ENCODE data around the gene NECTIN2.
A peak's percentile ranks its signal among the peaks of the same experiment; 100 is the strongest.
"Not testable (repeated sequence)": the region's sequence is repeated elsewhere in the genome, so short reads cannot be mapped to it uniquely, and the experiment has no call there.

The NECTIN2 gene

GRCh38 chr19:44884566-44884965, 38.5 kb downstream of the NECTIN2 start:
- no peak for DNase-seq (ENCODE audit: low spot score)

- no peak for DNase-seq (ENCODE audit: low spot score)
Observed at GRCh38 chr19:44886141-44886540, 40.0 kb downstream of the NECTIN2 start.

GRCh38 chr19:44887648-44888047, 41.6 kb downstream of the NECTIN2 start:
- DNase-seq (ENCODE audit: low spot score), result no peak

GRCh38 chr19:44888335-44888734, 42.2 kb downstream of the NECTIN2 start:
- not testable (repeated sequence) for DNase-seq (ENCODE audit: low spot score)

GRCh38 chr19:44889830-44890365, 43.8 kb downstream of the NECTIN2 start:
- no peak for DNase-seq (ENCODE audit: low spot score)

GRCh38 chr19:44890366-44891015, 44.4 kb downstream of the NECTIN2 start:
- peak; percentile 100 for DNase-seq (ENCODE audit: low spot score)

GRCh38 chr19:44891016-44891882, 45.2 kb downstream of the NECTIN2 start, which contains the start of gene TOMM40:
Gene TOMM40 (plus strand): TSS chr19:44891254. CDS start chr19:44891416, 162 bp downstream.
- DNase-seq (ENCODE audit: low spot score), result no peak

GRCh38 chr19:44892932-44893331, 46.8 kb downstream of the NECTIN2 start:
- no peak for DNase-seq (ENCODE audit: low spot score)

- DNase-seq (ENCODE audit: low spot score), result no peak
Observed at GRCh38 chr19:44893332-44894051, 47.4 kb downstream of the NECTIN2 start.

- no peak for DNase-seq (ENCODE audit: low spot score)
Observed at GRCh38 chr19:44894052-44894400, 47.9 kb downstream of the NECTIN2 start.

- no peak for DNase-seq (ENCODE audit: low spot score)
Observed at GRCh38 chr19:44894946-44895345, 48.8 kb downstream of the NECTIN2 start.

- no peak for DNase-seq (ENCODE audit: low spot score)
Observed at GRCh38 chr19:44897835-44898234, 51.7 kb downstream of the NECTIN2 start.

- DNase-seq (ENCODE audit: low spot score), result no peak
Observed at GRCh38 chr19:44900328-44901244, 54.5 kb downstream of the NECTIN2 start.

- no peak for DNase-seq (ENCODE audit: low spot score)
Observed at GRCh38 chr19:44903216-44903601, 57.1 kb downstream of the NECTIN2 start.

- peak; percentile 91 for DNase-seq (ENCODE audit: low spot score)
Observed at GRCh38 chr19:44903602-44904425, 57.7 kb downstream of the NECTIN2 start.

- no peak for DNase-seq (ENCODE audit: low spot score)
Observed at GRCh38 chr19:44904426-44904994, 58.4 kb downstream of the NECTIN2 start.

GRCh38 chr19:44905437-44906160, 59.5 kb downstream of the NECTIN2 start, which contains the start of gene APOE:
Gene APOE (plus strand): TSS chr19:44905796. CDS start chr19:44906625, 829 bp downstream.
- peak; percentile 69 for DNase-seq (ENCODE audit: low spot score)

- DNase-seq (ENCODE audit: low spot score), result no peak
Observed at GRCh38 chr19:44907613-44908012, 61.5 kb downstream of the NECTIN2 start.

Data from ecto neural progenitor cell (in vitro differentiated cells).